HG03095 (cell line): Measurements from ENCODE around the gene HNRNPA1.
"Not testable (repeated sequence)": the region's sequence is repeated elsewhere in the genome, so short reads cannot be mapped to it uniquely, and the experiment has no call there.

ENCODE experiments used
- ATAC-seq: cut with Tn5 transposase; IDR thresholded peaks from one replicate; pipeline ENCODE4 v1.9.1; 2021; ENCODE audit warnings: moderate library complexity; ENCODE audit not compliant: unreplicated experiment

The HNRNPA1 gene

DNA sequence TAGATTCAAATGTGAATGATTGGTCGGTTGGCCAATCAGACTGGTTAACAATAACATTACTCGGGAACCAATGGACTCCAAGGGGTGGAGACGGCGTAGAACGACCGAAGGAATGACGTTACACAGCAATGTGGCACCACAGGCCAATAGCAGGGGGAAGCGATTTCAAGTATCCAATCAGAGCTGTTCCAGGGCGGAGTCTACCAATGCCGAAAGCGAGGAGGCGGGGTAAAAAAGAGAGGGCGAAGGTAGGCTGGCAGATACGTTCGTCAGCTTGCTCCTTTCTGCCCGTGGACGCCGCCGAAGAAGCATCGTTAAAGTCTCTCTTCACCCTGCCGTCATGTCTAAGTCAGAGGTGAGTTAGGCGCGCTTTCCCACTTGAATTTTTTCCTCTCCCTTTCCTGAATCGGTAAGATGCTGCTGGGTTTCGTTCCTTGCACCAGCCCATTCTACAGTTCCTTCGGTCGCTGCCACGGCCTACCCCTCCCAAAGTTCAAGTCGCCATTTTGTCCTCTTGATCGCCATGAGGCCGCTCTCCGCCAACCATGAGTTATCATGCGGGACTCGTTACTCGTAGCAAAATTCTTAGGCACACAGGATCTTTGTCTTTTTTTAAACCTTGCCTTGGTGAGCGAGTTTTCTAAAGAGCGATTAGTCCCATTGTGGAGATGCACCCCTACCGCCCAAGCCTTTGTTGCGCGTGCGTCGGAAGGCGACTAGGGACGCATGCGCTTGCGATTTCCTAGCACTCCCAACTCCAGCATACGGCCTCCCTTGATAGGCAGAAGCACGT lies at the start of gene HNRNPA1:
TSS of gene HNRNPA1 (plus strand) at position 259 of the 793 bp plus-strand sequence. CDS start at position 341, 82 bp downstream.
- peak; percentile 85 for ATAC-seq

DNA sequence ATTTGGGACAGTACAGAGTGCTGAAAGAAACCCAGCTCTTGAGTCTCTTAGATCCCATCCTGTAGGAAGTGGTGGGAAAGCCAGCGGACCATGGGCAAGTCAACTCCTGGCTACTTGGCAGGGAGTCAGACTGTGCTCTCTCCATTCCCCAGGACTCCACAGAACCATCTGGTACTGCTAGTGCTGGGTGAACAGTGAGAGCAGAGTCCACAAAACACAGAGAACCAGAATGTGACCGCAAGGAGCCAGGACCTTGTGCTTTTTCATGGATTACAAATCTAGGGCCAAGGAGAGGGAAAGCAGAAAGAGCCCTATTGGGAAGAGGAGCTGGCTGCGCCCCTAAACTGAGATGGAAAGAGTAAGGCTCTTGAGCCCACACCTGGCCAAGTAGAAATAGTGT lies 49.3 kb upstream of the HNRNPA1 start:
- not testable (repeated sequence) for ATAC-seq

DNA sequence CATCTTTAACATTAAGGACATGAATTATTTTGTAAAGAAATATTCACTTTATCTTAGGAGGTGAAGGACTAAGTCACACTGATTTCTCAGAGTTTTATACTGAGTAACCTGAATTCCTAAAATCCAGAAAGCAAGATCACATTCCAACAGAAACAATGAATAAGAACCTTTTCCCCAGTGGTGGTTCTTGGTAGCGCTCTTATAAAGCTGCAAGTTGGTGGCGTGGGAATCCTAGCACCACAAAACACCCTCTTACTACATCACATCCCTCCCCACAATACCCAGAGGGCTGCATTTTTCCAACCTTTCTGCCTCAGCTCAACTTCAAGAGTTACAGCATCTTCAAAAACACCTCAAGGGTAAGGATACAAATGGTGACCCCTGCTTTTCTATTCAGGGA lies 47.7 kb upstream of the HNRNPA1 start:
- no peak for ATAC-seq

- no peak for ATAC-seq
Measured at GRCh38 chr12:54238531-54238930, 42.0 kb upstream of the HNRNPA1 start.

- no peak for ATAC-seq
Measured at GRCh38 chr12:54239620-54240019, 40.9 kb upstream of the HNRNPA1 start.

- ATAC-seq: no peak
Measured at GRCh38 chr12:54240129-54240528, 40.4 kb upstream of the HNRNPA1 start.

GRCh38 chr12:54240971-54241588 lies 39.4 kb upstream of the HNRNPA1 start:
- ATAC-seq: no peak

- no peak for ATAC-seq
Measured at GRCh38 chr12:54246011-54246641, 34.4 kb upstream of the HNRNPA1 start.

DNA sequence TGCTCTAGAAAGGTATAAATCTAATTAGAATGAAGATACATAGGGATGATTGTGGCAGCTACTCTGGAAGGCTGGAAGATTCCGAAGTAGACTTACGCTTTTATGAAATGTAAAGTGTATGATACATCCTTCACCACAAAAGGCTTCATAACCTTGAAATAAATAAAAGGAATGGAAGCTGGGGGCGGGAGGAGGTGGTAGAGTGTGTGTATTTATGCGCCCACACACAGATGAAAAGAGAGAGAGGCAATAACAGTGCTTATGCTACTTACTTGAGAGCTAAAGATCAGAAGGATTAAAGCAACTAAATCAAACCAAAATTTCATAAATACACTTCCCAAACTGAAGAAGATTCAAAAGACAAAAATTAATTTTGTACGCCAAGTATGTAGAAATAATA lies 31.0 kb upstream of the HNRNPA1 start:
- no peak for ATAC-seq

DNA sequence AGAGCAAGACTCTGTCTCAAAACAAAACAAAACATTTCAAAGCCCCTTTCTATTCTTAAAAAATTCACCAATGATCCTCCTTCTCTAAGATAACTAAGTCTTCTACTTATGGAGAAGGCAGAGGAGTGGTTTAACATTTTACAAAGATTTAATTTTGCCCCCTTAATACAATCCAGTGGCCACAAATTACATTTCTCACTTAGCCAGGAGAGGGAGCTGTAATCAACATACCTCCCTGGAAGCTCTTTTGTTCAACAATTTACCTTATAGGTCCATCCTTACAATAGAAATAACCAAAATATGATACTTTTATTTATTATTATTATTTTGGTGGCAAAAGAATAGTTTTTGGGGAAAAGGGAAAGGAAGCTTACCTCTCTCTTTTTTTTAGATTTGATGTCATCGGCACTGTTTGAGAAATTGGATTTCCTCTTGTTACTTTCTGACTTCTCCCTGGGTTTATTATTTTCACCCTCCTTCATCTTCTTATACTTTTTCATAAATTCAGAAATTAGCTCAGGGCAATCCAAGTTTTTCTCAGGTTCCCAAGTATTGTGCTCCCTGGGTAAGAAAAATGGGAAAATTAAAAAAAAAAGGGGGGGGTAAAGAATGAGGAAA lies 28.8 kb upstream of the HNRNPA1 start:
- no peak for ATAC-seq

GRCh38 chr12:54253240-54253639 lies 27.3 kb upstream of the HNRNPA1 start:
- no peak for ATAC-seq

- ATAC-seq: no peak
Measured at GRCh38 chr12:54257332-54257731, 23.2 kb upstream of the HNRNPA1 start.

DNA sequence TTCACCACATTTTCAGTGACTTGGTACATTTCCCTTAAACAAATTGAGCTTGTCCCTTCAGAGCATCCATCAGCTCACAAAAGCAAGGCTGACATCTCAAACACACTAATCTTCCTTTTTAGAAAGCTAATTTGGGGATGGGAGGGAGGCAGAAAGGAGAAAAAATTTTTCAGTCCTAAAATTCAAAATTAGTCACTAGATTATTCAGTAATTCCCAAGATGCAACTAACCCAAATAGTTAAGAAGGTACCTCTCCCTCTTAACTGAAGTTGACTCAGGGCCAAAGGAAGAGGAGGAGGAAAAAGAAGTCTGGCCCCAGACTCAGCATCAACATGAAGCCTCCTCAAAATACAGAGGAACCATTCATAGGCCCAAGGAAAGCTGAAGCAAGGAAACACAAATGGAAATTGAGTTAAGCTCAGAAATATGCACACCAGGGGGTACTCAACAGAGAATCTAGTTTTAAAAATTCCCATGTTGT lies 22.3 kb upstream of the HNRNPA1 start:
- no peak for ATAC-seq

- no peak for ATAC-seq
Measured at GRCh38 chr12:54259194-54260011, 21.1 kb upstream of the HNRNPA1 start.

- ATAC-seq: no peak
Measured at GRCh38 chr12:54261815-54262402, 18.6 kb upstream of the HNRNPA1 start.

GRCh38 chr12:54262403-54262925 lies 18.1 kb upstream of the HNRNPA1 start:
- no peak for ATAC-seq

DNA sequence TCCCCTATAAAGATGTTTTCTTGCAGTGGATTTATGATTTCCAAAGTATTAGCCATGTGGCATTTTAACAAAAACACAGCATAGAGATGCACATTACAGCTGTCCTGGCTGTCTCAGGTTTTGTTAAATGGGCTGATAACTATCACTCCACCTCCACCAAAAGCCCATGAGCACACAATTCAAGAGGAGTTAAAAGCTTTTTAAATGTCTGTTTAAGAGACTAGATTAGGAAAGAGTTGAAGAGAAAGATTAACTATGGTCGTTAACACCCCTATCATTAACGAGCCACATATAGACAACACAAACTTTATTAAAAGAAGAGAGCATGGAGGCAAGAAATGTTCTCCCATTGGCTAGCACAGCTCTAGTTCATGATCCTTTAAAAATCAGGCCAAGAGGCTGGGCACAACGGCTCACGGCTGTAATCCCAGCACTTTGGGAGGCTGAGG lies 15.1 kb upstream of the HNRNPA1 start:
- no peak for ATAC-seq

DNA sequence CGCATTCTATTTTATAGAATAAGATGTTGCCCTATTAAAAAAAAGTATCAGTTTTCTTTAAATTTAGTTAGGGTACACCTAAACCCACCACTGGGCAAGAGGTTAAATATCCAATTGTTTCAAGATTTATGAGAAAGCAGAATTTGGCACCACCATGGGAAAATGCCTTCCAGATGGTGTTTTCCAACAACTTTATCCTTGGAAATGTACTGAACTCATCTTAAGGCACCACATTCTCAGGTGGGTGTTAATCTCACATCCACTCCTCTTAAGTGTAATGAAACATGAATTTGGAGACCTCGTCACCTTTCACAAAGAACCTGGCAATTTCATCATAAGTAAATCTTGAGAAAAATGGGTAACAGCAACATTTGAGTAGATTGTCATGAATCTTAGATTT lies 13.7 kb upstream of the HNRNPA1 start:
- no peak for ATAC-seq

DNA sequence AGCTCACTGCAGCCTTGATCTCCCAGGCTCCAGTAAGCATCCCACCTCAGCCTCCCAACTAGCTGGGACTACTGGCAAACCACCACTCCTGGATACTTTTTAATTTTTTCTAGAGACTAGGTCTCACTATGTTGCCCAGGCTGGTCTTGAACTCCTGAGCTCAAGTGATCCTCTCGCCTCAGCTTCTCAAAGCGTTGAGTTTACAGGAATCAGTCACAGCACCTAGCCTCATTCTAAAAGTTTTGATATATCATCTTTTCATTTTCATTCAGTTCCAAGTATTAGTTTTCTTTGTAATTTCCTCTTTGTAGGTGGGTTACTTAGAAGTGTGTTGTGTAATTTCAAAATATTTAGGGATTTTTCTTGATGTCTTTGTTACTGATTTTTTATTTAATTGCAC lies 10.2 kb upstream of the HNRNPA1 start:
- ATAC-seq: no peak

GRCh38 chr12:54272214-54272613 lies 8.3 kb upstream of the HNRNPA1 start:
- ATAC-seq: no peak
